Stimulated activated CD4-positive, alpha-beta T cell treated with anti-CD3 and anti-CD28 coated beads, Interleukin-2, amount 100 ng/mL, for 48 hours (primary cell): Measurements from ENCODE around the gene PCDHGA10.
"Not testable (repeated sequence)": the region's sequence is repeated elsewhere in the genome, so short reads cannot be mapped to it uniquely, and the experiment has no call there.

ENCODE experiments used
- DNase-seq, 2 donors: peaks; one replicate each; pipeline ENCODE4 v3.0.0-alpha.2; 2020

PCDHGA10 gene

GRCh38 chr5:141393267-141393666, 19.5 kb upstream of the PCDHGA10 start:
- no peak for DNase-seq

- not testable (repeated sequence) for DNase-seq
Measured at GRCh38 chr5:141394401-141395187, 18.2 kb upstream of the PCDHGA10 start.

- peak in 1 of 2 donors; percentile 37 for DNase-seq
Measured at GRCh38 chr5:141397756-141398551, 14.8 kb upstream of the PCDHGA10 start, which contains the start of gene PCDHGB5. Gene PCDHGB5 (plus strand): TSS chr5:141397947. CDS start chr5:141398128, 181 bp downstream.

DNA sequence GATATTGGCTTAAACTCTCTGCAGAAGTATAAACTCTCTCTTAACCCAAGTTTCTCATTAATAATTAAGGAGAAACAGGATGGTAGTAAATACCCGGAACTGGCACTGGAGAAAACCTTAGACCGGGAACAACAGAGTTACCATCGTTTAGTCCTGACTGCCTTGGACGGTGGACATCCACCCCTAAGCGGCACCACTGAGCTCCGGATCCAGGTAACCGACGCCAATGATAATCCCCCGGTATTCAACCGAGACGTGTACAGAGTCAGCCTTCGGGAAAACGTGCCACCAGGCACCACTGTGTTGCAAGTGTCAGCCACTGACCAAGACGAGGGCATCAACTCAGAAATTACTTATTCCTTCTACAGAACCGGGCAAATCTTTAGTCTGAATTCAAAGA, 14.2 kb upstream of the PCDHGA10 start:
- no peak for DNase-seq

DNA sequence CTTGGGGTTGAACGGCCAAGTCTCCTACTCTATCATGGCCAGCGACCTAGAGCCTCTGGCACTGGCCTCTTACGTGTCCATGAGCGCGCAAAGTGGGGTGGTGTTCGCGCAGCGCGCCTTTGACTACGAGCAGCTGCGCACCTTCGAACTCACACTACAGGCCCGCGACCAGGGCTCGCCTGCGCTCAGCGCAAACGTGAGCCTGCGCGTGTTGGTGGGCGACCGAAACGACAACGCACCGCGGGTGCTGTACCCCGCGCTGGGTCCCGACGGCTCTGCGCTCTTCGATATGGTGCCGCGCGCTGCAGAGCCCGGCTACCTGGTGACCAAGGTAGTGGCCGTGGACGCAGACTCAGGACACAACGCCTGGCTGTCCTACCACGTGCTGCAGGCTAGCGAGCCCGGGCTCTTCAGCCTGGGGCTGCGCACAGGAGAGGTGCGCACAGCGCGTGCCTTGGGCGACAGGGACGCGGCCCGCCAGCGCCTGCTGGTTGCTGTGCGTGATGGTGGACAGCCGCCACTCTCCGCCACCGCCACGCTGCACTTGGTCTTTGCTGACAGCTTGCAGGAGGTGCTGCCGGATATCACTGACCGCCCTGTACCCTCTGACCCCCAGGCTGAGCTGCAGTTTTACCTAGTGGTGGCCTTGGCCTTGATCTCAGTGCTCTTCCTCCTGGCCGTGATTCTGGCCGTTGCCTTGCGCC, 13.1 kb upstream of the PCDHGA10 start:
- DNase-seq = no peak

GRCh38 chr5:141402553-141403243, 10.1 kb upstream of the PCDHGA10 start, which contains the start of gene PCDHGA9:
Gene PCDHGA9 (plus strand): TSS chr5:141402778. CDS start chr5:141402953, 175 bp downstream.
- no peak for DNase-seq

DNA sequence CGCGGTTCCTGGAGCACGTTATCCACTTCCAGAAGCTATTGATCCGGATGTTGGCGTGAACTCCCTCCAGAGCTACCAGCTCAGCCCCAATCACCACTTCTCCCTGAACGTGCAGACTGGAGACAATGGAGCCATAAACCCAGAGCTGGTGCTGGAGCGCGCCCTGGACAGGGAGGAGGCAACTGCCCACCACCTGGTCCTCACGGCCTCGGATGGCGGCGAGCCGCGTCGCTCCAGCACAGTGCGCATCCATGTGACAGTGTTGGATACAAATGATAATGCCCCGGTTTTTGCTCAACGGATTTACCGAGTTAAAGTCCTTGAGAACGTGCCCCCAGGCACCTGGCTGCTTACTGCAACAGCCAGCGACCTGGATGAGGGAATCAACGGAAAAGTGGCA, 9.4 kb upstream of the PCDHGA10 start:
- DNase-seq = no peak

GRCh38 chr5:141407790-141408505, 4.8 kb upstream of the PCDHGA10 start, which contains the start of gene PCDHGB6:
Gene PCDHGB6 (plus strand): TSS chr5:141408021. CDS start chr5:141408203, 182 bp downstream.
- not testable (repeated sequence) for DNase-seq

GRCh38 chr5:141409598-141410306, 3.0 kb upstream of the PCDHGA10 start:
- DNase-seq = no peak

DNA sequence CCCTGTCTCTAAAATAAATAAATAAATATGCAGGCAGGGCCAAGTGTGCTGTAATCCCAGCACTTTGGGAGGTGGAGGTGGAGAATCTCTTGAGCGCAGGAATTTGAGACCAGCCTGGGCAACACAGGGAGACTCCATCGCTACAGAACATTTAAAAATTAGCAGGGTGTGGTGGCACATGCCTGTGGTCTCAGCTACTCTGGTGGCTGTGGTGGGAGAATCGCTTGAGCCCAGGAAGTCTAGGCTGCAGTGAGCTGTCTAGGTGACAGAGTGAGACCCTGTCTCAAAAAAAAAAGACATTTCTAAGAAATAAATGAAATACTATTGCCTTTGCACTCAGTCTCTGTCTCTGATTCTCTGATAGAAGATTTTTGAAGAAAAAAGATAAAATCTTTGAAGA, 1.2 kb upstream of the PCDHGA10 start:
- DNase-seq = no peak

- no peak for DNase-seq
Measured at GRCh38 chr5:141413540-141414069, 818 bp downstream of the PCDHGA10 start.

DNA sequence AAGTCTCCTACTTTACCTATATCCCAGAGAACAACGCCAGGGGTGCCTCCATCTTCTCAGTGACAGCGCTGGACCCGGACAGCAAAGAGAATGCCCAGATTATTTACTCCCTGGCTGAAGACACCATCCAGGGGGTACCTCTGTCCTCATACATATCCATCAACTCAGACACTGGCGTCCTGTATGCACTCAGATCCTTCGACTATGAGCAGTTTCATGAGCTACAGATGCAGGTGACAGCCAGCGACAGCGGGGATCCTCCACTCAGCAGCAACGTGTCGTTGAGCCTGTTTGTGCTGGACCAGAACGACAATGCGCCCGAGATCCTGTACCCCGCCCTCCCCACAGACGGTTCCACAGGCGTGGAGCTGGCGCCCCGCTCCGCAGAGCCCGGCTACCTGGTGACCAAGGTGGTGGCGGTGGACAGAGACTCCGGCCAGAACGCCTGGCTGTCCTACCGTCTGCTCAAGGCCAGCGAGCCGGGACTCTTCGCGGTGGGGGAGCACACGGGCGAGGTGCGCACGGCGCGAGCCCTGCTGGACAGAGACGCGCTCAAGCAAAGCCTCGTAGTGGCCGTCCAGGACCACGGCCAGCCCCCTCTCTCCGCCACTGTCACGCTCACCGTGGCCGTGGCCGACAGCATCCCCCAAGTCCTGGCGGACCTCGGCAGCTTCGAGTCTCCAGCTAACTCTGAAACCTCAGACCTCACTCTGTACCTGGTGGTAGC, 1.9 kb downstream of the PCDHGA10 start:
- DNase-seq = not testable (repeated sequence)

- DNase-seq = not testable (repeated sequence)
Measured at GRCh38 chr5:141415275-141415618, 2.5 kb downstream of the PCDHGA10 start.

GRCh38 chr5:141417494-141418172, 4.8 kb downstream of the PCDHGA10 start, which contains the start of gene PCDHGB7:
Gene PCDHGB7 (plus strand): TSS chr5:141417677. CDS start chr5:141417860, 183 bp downstream.
- peak; percentile 49 to 50 for DNase-seq

DNA sequence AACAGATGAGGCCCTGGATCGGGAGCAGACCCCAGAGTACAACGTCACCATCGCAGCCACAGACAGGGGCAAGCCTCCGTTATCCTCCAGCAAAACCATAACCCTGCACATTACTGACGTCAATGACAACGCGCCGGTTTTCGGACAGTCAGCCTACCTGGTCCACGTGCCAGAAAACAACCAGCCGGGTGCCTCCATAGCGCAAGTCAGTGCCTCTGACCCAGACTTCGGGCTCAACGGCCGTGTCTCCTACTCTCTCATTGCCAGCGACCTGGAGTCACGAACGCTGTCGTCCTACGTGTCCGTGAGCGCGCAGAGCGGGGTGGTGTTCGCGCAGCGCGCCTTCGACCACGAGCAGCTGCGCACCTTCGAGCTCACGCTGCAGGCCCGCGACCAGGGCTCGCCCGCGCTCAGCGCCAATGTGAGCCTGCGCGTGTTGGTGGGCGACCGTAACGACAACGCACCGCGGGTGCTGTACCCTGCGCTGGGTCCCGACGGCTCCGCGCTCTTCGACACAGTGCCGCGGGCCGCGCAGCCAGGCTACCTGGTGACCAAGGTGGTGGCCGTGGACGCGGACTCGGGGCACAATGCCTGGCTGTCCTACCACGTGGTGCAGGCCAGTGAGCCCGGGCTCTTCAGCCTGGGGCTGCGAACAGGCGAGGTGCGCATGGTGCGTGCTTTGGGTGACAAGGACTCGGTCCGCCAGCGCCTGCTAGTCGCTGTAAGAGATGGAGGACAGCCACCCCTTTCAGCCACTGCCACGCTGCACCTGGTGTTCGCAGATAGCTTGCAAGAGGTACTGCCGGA, 6.5 kb downstream of the PCDHGA10 start:
- no peak for DNase-seq

DNA sequence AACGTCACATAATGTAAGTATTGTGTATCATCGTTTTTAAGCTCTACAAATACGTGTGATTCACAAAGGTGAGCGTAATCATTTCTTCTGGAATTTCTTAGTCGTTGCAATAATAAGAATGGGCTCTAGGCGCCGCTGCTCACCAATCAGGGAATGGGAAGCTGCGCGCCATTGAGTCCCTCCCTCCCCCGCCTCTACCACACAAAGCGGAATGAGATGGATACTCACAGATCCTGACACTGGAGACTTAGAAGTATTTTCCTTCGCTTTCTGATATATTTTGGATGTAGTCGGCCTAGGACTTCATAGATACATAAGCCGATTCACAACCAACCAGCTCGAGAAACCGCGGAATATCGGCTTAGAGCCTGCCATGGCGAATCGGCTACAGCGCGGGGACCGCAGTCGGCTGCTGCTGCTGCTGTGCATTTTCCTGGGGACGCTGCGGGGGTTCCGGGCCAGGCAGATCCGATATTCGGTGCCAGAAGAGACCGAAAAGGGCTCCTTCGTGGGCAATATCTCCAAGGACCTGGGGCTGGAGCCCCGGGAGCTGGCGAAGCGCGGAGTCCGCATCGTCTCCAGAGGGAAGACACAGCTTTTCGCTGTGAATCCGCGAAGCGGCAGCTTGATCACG, 8.2 kb downstream of the PCDHGA10 start, which contains the start of gene PCDHGA11:
Gene PCDHGA11, plus strand, starts transcription at position 197 of the 634 bp plus-strand sequence. Its CDS starts 177 bp downstream, at position 374.
- DNase-seq = peak; percentile 50 to 54

GRCh38 chr5:141421489-141421855, 8.7 kb downstream of the PCDHGA10 start:
- no peak for DNase-seq
